ENCODE results near the gene ADGRL3. TPM values are rescaled to one million over a fixed set of nuclear protein-coding genes. Genes with fewer than 3 reads are reported as not detected.

ADGRL3 gene
- total RNA-seq, 1 donor from 2014 or later = 2.1 TPM

DNA sequence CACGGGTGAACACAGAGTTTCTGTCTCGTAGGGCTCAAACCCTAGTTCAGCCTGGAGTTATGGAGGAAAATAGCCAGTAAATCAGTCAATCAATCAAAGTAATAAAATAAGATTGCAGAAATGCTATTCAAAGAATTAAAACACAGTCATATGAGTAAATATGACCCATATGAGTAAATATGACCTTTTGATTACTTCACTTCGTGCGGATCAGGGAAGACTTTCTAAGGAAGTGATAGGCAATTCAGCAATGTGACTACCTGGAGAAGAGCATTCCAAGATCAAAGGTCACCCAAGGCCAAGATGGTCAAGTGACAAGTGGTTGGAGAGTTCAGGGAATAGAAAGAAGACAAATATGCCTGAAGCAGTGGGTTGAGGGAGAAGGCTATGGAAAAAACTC lies 722.6 kb downstream of the ADGRL3 start:
- Histone ChIP-seq H3K4me3 (ENCODE audit: low read depth, low read length) (no peak overlapping the region), H3K27me3 (ENCODE audit: control insufficient read depth, insufficient read depth, low read length) (no peaks in the 10 kb centered on the region), H3K36me3 (ENCODE audit: control insufficient read depth, insufficient read depth, low read length) (no peaks in the 10 kb centered on the region)
- TF ChIP-seq, protein P1, sequence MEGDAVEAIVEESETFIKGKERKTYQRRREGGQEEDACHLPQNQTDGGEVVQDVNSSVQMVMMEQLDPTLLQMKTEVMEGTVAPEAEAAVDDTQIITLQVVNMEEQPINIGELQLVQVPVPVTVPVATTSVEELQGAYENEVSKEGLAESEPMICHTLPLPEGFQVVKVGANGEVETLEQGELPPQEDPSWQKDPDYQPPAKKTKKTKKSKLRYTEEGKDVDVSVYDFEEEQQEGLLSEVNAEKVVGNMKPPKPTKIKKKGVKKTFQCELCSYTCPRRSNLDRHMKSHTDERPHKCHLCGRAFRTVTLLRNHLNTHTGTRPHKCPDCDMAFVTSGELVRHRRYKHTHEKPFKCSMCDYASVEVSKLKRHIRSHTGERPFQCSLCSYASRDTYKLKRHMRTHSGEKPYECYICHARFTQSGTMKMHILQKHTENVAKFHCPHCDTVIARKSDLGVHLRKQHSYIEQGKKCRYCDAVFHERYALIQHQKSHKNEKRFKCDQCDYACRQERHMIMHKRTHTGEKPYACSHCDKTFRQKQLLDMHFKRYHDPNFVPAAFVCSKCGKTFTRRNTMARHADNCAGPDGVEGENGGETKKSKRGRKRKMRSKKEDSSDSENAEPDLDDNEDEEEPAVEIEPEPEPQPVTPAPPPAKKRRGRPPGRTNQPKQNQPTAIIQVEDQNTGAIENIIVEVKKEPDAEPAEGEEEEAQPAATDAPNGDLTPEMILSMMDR (IDR thresholded peaks at IDR 0.05; ENCODE audit: insufficient read depth, low read length, poor library complexity, severe bottlenecking) = no peak
- no peak for DNase-seq (ENCODE audit: low read depth)

DNA sequence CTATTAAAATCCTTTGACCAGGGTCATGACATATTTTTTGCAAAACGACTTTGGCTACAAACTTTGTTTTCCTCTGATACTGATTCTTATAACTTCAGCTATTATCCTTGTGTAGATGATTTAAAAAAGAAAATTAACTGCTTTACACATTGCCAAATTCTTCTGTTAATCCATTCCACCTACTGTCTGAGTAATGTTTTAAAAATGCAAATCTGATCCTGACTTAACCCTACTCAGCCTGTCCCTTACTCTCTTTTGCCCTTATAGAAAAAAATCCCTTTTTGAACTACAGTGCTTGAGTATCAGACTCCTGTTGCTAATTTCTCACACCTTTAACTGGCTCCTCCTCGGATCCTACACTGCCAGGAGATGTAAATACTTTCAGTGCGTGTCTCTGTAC lies 723.1 kb downstream of the ADGRL3 start:
- H3K4me3 ChIP-seq (ENCODE audit: low read depth, low read length) = no peak overlapping the region
- TF ChIP-seq, protein P1 (IDR thresholded peaks at IDR 0.05; ENCODE audit: insufficient read depth, low read length, poor library complexity, severe bottlenecking) = no peak
- no peak for DNase-seq (ENCODE audit: low read depth)
- H3K36me3 ChIP-seq (ENCODE audit: control insufficient read depth, insufficient read depth, low read length) = no peaks in the 10 kb centered on the region
- no peaks in the 10 kb centered on the region for H3K27me3 ChIP-seq (ENCODE audit: control insufficient read depth, insufficient read depth, low read length)

DNA sequence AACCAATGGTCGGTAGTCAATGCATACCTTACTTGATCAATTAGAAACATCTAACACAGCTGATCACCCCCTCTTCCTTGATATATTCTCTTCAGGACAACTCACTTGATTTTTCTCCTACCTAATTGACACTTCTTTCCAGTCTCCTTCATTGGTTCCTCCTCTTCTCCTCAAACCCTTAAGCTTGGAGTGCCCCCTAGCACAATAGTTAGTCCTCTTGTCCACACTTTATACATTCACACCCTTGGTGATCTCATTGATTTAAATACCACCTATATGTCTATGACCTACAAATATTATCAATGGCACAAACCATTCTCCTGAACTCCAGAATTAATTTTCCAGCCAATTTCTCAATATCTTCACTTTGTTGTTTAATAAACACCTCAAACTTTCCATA lies 724.0 kb downstream of the ADGRL3 start:
- Histone ChIP-seq H3K27me3 (ENCODE audit: control insufficient read depth, insufficient read depth, low read length) (no peaks in the 10 kb centered on the region), H3K36me3 (ENCODE audit: control insufficient read depth, insufficient read depth, low read length) (no peaks in the 10 kb centered on the region), H3K4me3 (ENCODE audit: low read depth, low read length) (no peak overlapping the region)
- TF ChIP-seq, protein P1 (IDR thresholded peaks at IDR 0.05; ENCODE audit: insufficient read depth, low read length, poor library complexity, severe bottlenecking) = no peak
- no peak for DNase-seq (ENCODE audit: low read depth)

DNA sequence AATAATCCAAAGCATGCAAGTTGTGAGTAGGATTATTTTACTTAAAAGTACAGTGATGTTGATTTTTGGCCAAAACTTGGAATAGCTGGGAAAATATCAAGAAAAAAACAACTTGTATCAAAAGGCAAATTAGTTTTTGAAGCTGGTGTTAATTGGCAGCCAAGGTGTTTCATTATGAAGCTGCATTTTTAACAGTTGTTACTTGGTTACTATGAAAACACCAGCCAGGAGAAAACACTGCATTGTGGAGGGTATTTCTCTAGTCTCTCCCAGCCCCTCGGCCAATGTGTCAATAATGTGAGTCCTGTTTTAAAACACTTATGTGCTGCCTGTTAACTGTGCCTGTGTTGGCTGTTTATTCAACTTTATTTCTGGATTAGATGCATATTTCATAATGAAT lies 733.4 kb downstream of the ADGRL3 start:
- Histone ChIP-seq H3K36me3 (ENCODE audit: control insufficient read depth, insufficient read depth, low read length) (no peaks in the 10 kb centered on the region), H3K4me3 (ENCODE audit: low read depth, low read length) (no peak overlapping the region), H3K27me3 (ENCODE audit: control insufficient read depth, insufficient read depth, low read length) (no peaks in the 10 kb centered on the region)
- TF ChIP-seq, protein P1 (IDR thresholded peaks at IDR 0.05; ENCODE audit: insufficient read depth, low read length, poor library complexity, severe bottlenecking) = no peak
- no peak for DNase-seq (ENCODE audit: low read depth)

DNA sequence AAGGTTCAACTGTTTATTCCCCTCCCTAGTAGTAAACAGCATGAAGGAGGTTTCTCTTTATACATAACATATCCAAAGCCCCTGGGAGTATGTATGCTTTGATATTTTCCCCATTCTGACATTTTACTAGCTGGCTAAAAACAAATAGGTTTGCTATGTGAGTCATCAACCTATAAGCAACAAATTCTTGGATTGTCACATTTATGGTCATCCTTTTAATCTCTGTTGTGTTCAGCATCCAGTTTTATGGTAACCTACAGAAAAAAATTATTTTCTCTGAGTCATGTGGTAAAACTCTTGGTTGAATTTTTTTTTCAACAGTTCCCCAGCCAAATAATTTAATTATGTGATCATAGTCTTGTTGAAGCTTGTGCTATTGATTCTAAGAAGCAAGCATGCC lies 734.1 kb downstream of the ADGRL3 start:
- TF ChIP-seq, protein P1 (IDR thresholded peaks at IDR 0.05; ENCODE audit: insufficient read depth, low read length, poor library complexity, severe bottlenecking) = no peak
- no peak for DNase-seq (ENCODE audit: low read depth)
- no peak overlapping the region for H3K4me3 ChIP-seq (ENCODE audit: low read depth, low read length)
- no peaks in the 10 kb centered on the region for H3K36me3 ChIP-seq (ENCODE audit: control insufficient read depth, insufficient read depth, low read length)
- no peaks in the 10 kb centered on the region for H3K27me3 ChIP-seq (ENCODE audit: control insufficient read depth, insufficient read depth, low read length)

DNA sequence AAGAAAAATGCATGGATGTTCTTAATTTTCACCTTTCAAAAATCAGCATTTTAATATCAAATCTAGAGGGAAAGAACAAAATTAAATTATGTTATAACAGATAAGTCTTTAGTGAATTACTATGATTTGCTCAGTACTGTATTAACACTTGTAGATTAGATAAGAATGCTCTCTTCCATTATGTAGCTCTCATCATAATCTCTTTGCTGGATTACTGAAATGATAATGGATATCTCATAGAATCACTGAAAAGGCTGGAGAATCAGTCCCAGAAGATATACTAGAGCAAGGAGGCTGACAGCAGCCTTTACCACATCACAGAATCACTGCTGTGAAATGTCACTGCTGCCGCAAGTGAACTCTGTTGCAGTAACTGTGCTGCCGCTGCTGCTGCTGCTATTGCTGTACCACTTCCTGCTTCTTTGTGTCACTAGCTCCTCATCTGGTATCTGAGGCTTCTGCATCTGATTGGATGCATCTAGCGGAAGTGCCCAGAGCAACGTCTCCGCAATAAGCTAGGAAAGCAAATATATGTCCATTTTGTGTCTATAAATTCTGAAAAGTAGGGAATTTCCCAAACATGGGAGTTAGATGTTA lies 738.2 kb downstream of the ADGRL3 start:
- DNase-seq (ENCODE audit: low read depth) = no peak
- TF ChIP-seq, protein P1 (IDR thresholded peaks at IDR 0.05; ENCODE audit: insufficient read depth, low read length, poor library complexity, severe bottlenecking) = no peak
- no peaks in the 10 kb centered on the region for H3K36me3 ChIP-seq (ENCODE audit: control insufficient read depth, insufficient read depth, low read length)
- H3K4me3 ChIP-seq (ENCODE audit: low read depth, low read length) = no peak overlapping the region
- H3K27me3 ChIP-seq (ENCODE audit: control insufficient read depth, insufficient read depth, low read length) = no peaks in the 10 kb centered on the region
